HG02798 (cell line): ENCODE results near the gene CCDC8.

Experiments used
- ATAC-seq: cut with Tn5 transposase; IDR thresholded peaks from one replicate; pipeline ENCODE4 v1.9.1; 2021; ENCODE audit warnings: mild to moderate bottlenecking; ENCODE audit not compliant: unreplicated experiment, poor library complexity

CCDC8 gene

GRCh38 chr19:46361915-46362314, 51.4 kb downstream of the CCDC8 start:
- no peak for ATAC-seq
